LoVo (cell line): ENCODE data around the gene MEGF10.
A peak's percentile ranks its signal among the peaks of the same experiment; 100 is the strongest.
"Not testable (repeated sequence)": the region's sequence is repeated elsewhere in the genome, so short reads cannot be mapped to it uniquely, and the experiment has no call there.

ENCODE experiments used
- DNase-seq: peaks from one replicate; pipeline ENCODE4 v3.0.0-alpha.2; 2016; ENCODE audit warnings: low spot score

Gene MEGF10

DNA sequence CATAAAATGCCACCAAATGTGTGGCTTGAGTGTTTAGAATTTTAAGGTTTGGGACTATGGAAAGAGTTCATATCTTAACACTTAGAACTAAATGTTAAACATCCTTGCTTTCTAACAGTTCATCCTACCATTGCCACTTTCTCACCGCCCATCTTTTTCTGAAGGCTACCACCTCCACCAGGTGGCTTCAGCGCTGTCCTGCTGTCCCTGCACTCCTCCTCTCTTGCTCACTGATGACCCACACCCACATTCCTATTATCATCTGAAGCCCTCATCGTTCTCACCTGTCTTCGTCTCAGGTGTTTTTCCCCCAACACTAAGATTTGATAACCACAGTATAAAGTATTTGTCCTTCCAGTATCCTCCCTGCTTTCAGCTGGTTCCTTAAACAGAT lies 7.4 kb downstream of the MEGF10 start:
- no peak for DNase-seq

- DNase-seq = no peak
Observed at GRCh38 chr5:127298656-127299055, 8.1 kb downstream of the MEGF10 start.

DNA sequence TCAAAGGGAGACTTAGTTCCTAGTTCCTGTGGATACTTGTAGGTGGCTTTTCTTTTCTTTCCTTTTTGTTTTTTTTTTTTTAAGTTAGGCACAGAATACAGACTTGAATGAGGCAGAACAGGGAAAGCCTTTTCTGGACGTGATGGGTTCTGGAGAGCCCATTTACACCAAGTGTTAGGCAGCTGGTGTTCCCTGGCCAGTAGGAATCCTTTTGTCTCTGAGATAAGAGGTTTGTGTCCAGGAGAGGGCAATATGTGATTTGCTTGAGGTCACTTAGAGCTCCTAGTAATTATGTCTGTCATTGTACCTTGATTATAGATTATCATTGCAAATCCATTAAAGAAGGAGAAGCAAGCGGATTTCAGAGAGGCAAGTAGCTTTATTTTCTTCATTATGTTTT lies 9.1 kb downstream of the MEGF10 start:
- DNase-seq = no peak

DNA sequence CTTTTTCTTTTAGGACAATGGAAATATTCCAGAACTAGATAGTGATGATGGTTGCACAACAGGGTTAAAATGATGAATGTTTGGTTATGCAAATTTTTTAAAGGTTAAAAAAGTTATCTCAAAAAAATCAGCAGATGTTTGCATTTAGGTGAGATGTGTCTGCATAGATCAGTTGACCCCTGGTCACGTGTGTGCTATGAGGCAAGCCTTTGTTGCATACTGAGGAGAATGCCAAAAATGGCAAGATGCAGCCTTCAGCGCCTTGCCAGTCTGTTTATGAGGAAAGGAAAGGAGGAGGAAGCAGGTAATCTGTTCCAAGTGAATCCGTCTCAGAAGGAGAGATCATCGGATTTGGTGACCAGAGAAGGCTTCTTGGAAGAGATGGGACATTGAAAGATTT lies 11.9 kb downstream of the MEGF10 start:
- no peak for DNase-seq

DNA sequence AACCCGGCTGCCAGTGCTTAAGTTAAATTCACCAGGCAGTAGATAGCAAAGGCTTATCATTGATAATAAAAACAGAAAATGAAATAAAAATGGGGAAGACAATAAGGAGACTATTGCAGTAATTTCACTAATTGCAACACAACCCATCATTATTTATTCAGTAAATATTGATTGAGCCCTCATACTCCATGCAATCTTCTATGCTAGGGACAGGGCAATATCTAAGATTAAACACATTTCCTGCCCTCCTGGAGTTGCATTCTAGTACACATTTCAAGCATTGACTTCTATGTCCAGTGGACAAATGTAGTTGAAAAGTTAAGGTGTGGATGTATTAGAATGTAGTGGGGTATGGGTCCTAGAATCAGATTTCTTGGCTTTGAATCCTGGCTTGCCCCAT lies 12.8 kb downstream of the MEGF10 start:
- no peak for DNase-seq

GRCh38 chr5:127305493-127305892 lies 14.9 kb downstream of the MEGF10 start:
- no peak for DNase-seq

- no peak for DNase-seq
Observed at GRCh38 chr5:127306036-127306435, 15.4 kb downstream of the MEGF10 start.

GRCh38 chr5:127306647-127307046 lies 16.1 kb downstream of the MEGF10 start:
- no peak for DNase-seq

GRCh38 chr5:127307868-127308267 lies 17.3 kb downstream of the MEGF10 start:
- no peak for DNase-seq

DNA sequence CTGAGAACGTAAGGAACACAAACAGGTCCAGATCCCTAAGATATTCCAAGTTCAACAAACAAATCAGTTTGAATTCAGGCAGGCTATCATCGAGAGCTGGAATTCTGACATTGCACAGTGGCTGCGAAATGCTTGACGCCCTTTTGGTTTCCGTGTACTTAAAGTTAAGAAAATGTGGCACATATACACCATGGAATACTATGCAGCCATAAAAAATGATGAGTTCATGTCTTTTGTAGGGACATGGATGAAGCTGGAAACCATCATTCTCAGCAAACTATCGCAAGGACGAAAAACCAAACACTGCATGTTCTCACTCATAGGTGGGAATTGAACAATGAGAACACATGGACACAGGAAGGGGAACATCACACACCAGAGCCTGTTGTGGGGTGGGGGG lies 17.7 kb downstream of the MEGF10 start:
- not testable (repeated sequence) for DNase-seq

- no peak for DNase-seq
Observed at GRCh38 chr5:127308945-127309344, 18.3 kb downstream of the MEGF10 start.

DNA sequence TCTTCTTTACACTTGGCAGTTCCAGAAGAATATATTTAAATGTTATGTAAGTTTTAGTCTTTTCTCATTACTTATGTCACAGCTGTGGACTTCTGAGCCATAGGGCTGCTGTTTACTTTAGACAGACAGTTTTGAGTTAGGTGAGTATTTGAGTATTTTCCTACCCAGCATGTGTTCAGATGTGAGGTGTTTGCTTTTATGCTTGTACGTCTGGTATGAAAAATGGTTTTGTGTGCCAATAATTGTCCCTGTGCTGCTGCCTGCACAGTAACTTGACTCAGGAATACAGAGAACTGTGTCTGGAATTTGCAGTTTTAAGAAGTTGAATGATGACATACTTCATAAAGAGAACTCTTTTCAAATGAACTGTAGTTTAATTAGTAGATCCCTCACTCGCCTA lies 20.8 kb downstream of the MEGF10 start:
- DNase-seq = no peak

GRCh38 chr5:127311781-127312525 lies 21.4 kb downstream of the MEGF10 start:
- no peak for DNase-seq

DNA sequence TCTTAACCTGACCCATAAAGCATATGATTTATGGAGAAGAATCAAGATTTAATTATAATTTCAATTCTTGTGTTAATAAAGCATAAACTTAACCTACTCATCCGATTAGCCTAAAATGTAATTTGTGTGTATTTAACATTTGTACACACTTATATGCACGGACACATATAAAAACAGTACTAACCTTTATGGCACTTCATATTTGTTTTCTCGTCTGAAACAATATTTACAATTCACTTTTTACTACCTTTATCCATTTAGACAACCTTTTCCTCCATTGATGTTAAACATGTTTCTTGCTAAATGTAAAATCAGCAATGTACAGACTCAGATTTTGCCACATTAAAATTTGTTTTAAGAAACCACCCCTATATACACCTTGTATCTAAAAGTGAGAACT lies 22.8 kb downstream of the MEGF10 start:
- DNase-seq = no peak

DNA sequence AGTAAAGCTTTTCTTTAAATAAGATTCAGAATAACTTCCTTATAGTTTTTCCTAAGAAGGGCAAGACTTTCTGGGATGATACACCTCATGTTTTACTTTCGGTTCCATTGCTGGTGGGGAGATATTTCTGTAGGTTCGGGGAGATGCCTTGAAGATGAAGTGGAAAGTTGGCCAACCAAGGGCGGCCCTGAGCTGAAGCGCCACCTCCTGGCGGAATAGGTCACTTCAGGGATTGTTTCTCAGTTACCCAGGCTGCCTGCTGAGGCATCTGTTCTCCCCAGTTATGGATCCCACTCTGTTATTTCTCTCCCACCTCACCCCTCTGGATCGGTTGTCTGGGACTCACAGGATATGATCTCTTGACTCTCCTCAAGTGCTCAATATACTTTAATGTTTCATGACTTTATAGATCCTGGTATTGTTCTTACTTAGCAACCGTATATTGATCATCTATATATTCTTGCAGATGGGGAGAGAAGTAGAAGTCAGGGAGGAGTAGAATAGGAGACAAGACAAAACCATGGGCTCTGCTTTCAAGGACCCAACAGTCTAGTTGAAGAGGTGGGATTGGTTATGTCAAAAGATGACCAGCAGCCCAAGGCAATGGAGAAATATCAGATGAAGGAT lies 23.4 kb downstream of the MEGF10 start:
- peak; percentile 74 for DNase-seq

DNA sequence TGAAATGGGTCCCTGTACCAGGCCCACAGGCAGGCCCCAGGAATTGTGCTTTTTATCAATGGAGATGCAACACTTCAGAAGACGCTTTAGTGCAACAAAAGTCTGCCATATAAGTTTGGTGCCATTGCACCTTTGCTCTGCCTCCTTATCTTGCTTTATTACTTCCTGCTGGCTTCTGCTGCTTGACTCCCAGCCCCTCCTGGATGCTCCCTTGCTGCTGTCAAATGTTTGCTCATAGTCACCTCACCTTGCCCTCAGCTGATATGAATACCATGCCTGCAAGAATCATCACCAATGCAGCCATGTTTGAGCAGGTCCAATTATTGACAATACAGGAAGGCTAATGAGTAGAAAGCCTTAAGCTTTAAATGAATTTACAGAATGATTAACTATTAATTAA lies 25.4 kb downstream of the MEGF10 start:
- no peak for DNase-seq

DNA sequence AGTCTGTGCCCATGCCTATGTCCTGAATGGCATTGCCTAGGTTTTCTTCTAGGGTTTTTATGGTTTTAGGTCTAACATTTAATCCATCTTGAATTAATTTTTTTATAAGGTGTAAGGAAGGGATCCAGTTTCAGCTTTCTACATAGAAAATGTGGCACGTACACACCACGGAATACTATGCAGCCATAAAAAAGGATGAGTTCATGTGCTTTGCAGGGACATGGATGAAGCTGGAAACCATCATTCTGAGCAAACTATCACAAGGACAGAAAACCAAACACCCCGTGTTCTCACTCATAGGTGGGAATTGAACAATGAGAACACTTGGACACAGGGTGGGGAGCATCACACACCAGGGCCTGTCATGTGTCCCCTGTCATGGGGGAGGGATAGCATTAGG lies 26.8 kb downstream of the MEGF10 start:
- DNase-seq = not testable (repeated sequence)

GRCh38 chr5:127320032-127320965 lies 29.7 kb downstream of the MEGF10 start:
- no peak for DNase-seq

DNA sequence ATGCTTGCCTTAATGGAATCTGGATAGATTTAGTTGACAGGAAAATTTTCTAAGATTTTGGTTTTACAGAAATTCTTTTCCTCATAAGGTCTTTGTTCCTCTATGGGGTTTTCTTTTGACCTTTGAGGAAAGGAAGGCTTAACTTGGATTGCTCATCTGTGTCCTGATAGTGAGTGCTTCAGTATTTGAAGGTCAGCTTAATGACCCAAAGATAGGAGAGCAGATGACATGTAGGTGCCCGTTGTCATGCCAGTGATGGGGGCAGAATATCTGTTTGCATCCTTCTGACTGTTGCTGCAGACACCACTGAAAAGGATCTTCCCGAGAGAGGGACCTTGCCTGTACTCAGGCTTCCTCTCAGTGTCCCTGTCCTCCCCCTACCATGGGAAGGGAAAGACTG lies 30.9 kb downstream of the MEGF10 start:
- no peak for DNase-seq

GRCh38 chr5:127322403-127322802 lies 31.8 kb downstream of the MEGF10 start:
- DNase-seq = no peak

DNA sequence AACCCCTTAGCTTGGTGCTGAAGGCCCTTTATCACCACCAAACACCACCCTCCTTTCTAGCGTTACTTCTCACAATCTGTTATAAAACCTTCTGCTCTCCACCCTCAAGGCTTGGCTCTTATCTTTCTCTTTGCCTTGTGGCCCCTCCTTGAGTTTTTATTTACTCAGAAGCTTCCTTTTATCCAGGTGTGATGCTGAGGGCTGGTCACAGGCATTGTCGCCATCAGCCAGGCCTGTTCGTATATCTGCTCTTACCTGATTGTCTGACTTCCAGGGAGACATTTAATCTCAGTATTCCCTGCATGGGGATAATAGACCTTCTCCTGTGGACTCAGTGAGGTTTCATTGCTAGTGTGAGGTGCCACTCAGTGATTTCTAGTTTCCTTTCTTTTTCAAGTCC lies 34.2 kb downstream of the MEGF10 start:
- no peak for DNase-seq

- no peak for DNase-seq
Observed at GRCh38 chr5:127326431-127326830, 35.8 kb downstream of the MEGF10 start.
